Endothelial cell (in vitro differentiated cells): ENCODE results near the gene NRK. TPM values are rescaled to one million over a fixed set of nuclear protein-coding genes. Genes with fewer than 3 reads are reported as not detected.
"Not testable (repeated sequence)": the region's sequence is repeated elsewhere in the genome, so short reads cannot be mapped to it uniquely, and the experiment has no call there.

Source experiments
- DNase-seq: peaks from one replicate; pipeline ENCODE4 v3.0.0; 2021; ENCODE audit warnings: low spot score
- H3K27ac Mint-ChIP-seq: one replicate; pipeline ENCODE4 v1.8.0; 2021; ENCODE audit warnings: mixed read lengths, inconsistent platforms; ENCODE audit not compliant: unreplicated experiment
- H3K27me3 Mint-ChIP-seq: one replicate; pipeline ENCODE4 v1.8.0; 2021; ENCODE audit warnings: mild to moderate bottlenecking, moderate library complexity, mixed read lengths, inconsistent platforms; ENCODE audit not compliant: unreplicated experiment
- H3K36me3 Mint-ChIP-seq: one replicate; pipeline ENCODE4 v1.8.0; 2021; ENCODE audit warnings: mild to moderate bottlenecking, low read depth, mixed read lengths, inconsistent platforms; ENCODE audit not compliant: unreplicated experiment
- H3K4me1 Mint-ChIP-seq: one replicate; pipeline ENCODE4 v1.8.0; 2021; ENCODE audit warnings: mild to moderate bottlenecking, mixed read lengths, inconsistent platforms; ENCODE audit not compliant: unreplicated experiment
- H3K4me3 Mint-ChIP-seq: one replicate; pipeline ENCODE4 v1.8.0; 2021; ENCODE audit warnings: mild to moderate bottlenecking, mixed read lengths, inconsistent platforms; ENCODE audit not compliant: unreplicated experiment
- H3K9me3 Mint-ChIP-seq: one replicate; pipeline ENCODE4 v1.8.0; 2021; ENCODE audit warnings: mixed read lengths, inconsistent platforms; ENCODE audit not compliant: unreplicated experiment
- long read RNA-seq: library from polyadenylated mRNA; unstranded; transcript quantifications from one replicate; pipeline ENCODE4 v2.0.0, GENCODE V29; 2020; ENCODE audit not compliant: unreplicated experiment
- total RNA-seq: library from RNA; stranded (reverse); fragmentation: NEBNext Ultra II Directional; extraction: Animal tissue kit (Norgen Biotek cat#: 25700); gene quantifications from one replicate; pipeline ENCODE4 v1.2.1, GENCODE V29; 2021; ENCODE audit not compliant: unreplicated experiment
- TF ChIP-seq, protein P1 (sequence below): fragments of 200-600 bp; sonication (generic); IDR thresholded peaks from one replicate; pipeline ENCODE4 v1.5.0; 2021; ENCODE audit warnings: antibody characterized with exemption; ENCODE audit not compliant: unreplicated experiment

NRK gene
- total RNA-seq, result 1.8 TPM
- long read RNA-seq, result 0 reads

- H3K9me3 Mint-ChIP-seq, result peaks cover 11% of the 10 kb centered on the region
- H3K27ac Mint-ChIP-seq, result no peak within 1 kb of the TSS
- H3K36me3 Mint-ChIP-seq, result no peaks in the 10 kb centered on the region
- no peak within 1 kb of the TSS for H3K4me3 Mint-ChIP-seq
- H3K4me1 Mint-ChIP-seq, result no peaks in the 10 kb centered on the region
- H3K27me3 Mint-ChIP-seq, result no peaks in the 10 kb centered on the region
- no peak for DNase-seq
- TF ChIP-seq, protein P1, sequence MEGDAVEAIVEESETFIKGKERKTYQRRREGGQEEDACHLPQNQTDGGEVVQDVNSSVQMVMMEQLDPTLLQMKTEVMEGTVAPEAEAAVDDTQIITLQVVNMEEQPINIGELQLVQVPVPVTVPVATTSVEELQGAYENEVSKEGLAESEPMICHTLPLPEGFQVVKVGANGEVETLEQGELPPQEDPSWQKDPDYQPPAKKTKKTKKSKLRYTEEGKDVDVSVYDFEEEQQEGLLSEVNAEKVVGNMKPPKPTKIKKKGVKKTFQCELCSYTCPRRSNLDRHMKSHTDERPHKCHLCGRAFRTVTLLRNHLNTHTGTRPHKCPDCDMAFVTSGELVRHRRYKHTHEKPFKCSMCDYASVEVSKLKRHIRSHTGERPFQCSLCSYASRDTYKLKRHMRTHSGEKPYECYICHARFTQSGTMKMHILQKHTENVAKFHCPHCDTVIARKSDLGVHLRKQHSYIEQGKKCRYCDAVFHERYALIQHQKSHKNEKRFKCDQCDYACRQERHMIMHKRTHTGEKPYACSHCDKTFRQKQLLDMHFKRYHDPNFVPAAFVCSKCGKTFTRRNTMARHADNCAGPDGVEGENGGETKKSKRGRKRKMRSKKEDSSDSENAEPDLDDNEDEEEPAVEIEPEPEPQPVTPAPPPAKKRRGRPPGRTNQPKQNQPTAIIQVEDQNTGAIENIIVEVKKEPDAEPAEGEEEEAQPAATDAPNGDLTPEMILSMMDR, result no peak
Observed at GRCh38 chrX:105822138-105823091, at the start of gene NRK. Gene NRK (plus strand): TSS chrX:105822539. CDS start chrX:105822846, 307 bp downstream.

GRCh38 chrX:105773801-105774200 lies 48.5 kb upstream of the NRK start:
- Mint-ChIP-seq H3K36me3 (peaks cover 3% of the 10 kb centered on the region), H3K27ac (no peak overlapping the region), H3K27me3 (no peaks in the 10 kb centered on the region), H3K4me3 (no peak overlapping the region), H3K4me1 (no peaks in the 10 kb centered on the region), H3K9me3 (peaks cover 4% of the 10 kb centered on the region)
- TF ChIP-seq, protein P1, result no peak
- DNase-seq, result no peak

DNA sequence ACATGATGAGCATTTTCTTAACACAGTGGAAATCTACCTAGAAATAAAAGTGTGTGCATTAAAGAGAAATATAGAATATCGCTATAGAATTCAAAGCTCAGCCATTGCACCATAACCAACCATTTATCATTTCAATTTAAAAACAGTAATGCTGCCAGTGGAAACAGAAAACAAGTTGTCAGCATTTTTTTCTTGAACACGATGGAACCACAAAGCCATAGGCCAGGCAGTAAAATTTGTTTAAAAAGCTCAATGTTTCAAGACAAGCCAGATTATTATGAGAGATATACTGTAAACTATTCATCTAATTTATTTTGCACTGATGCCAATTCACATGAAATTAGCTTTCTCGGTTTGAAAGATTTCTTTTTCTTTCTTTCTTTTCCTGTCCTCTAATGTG lies 46.7 kb upstream of the NRK start:
- Mint-ChIP-seq H3K27me3 (no peaks in the 10 kb centered on the region), H3K36me3 (peaks cover 3% of the 10 kb centered on the region), H3K4me1 (no peaks in the 10 kb centered on the region), H3K27ac (no peak overlapping the region), H3K9me3 (peaks cover 4% of the 10 kb centered on the region), H3K4me3 (no peak overlapping the region)
- no peak for DNase-seq
- TF ChIP-seq, protein P1, result no peak

- TF ChIP-seq, protein P1, result no peak
- Mint-ChIP-seq H3K36me3 (no peaks in the 10 kb centered on the region), H3K27me3 (no peaks in the 10 kb centered on the region), H3K9me3 (no peaks in the 10 kb centered on the region), H3K4me3 (no peak overlapping the region), H3K27ac (no peak overlapping the region), H3K4me1 (no peaks in the 10 kb centered on the region)
- DNase-seq, result no peak
Observed at GRCh38 chrX:105781804-105782203, 40.5 kb upstream of the NRK start.

- not testable (repeated sequence) for DNase-seq, H3K27ac Mint-ChIP-seq, H3K9me3 Mint-ChIP-seq, H3K4me1 Mint-ChIP-seq, H3K27me3 Mint-ChIP-seq, H3K36me3 Mint-ChIP-seq, H3K4me3 Mint-ChIP-seq
Observed at GRCh38 chrX:105796877-105797276, 25.5 kb upstream of the NRK start.
